ENCODE measurements around the gene LPCAT1.
"Not testable (repeated sequence)": the region's sequence is repeated elsewhere in the genome, so short reads cannot be mapped to it uniquely, and the experiment has no call there.

Gene LPCAT1

GRCh38 chr5:1540831-1541701 lies 17.3 kb upstream of the LPCAT1 start:
- DNase-seq (ENCODE audit: low read depth), result no peak

GRCh38 chr5:1540166-1540565 lies 16.4 kb upstream of the LPCAT1 start:
- DNase-seq (ENCODE audit: low read depth), result no peak

GRCh38 chr5:1539393-1540161 lies 15.8 kb upstream of the LPCAT1 start:
- DNase-seq (ENCODE audit: low read depth), result not testable (repeated sequence)

GRCh38 chr5:1538741-1539392 lies 15.1 kb upstream of the LPCAT1 start:
- no peak for DNase-seq (ENCODE audit: low read depth)

GRCh38 chr5:1538276-1538675 lies 14.5 kb upstream of the LPCAT1 start:
- DNase-seq (ENCODE audit: low read depth), result no peak

- DNase-seq (ENCODE audit: low read depth), result no peak
These were observed 13.9 kb upstream of the LPCAT1 start for GRCh38 chr5:1537603-1538154.

GRCh38 chr5:1536871-1537602 lies 13.3 kb upstream of the LPCAT1 start:
- DNase-seq (ENCODE audit: low read depth), result no peak

- no peak for DNase-seq (ENCODE audit: low read depth)
These were observed 12.6 kb upstream of the LPCAT1 start for GRCh38 chr5:1536322-1536845.

GRCh38 chr5:1535646-1536045 lies 11.9 kb upstream of the LPCAT1 start:
- no peak for DNase-seq (ENCODE audit: low read depth)

- DNase-seq (ENCODE audit: low read depth), result no peak
These were observed 8.6 kb upstream of the LPCAT1 start for GRCh38 chr5:1532384-1532783.

- DNase-seq (ENCODE audit: low read depth), result no peak
These were observed 5.7 kb upstream of the LPCAT1 start for GRCh38 chr5:1529498-1529897.

GRCh38 chr5:1527533-1528205 lies 3.9 kb upstream of the LPCAT1 start:
- DNase-seq (ENCODE audit: low read depth), result no peak

- no peak for DNase-seq (ENCODE audit: low read depth)
These were observed 2.9 kb upstream of the LPCAT1 start for GRCh38 chr5:1526681-1527131.

GRCh38 chr5:1526190-1526631 lies 2.5 kb upstream of the LPCAT1 start:
- DNase-seq (ENCODE audit: low read depth), result no peak

GRCh38 chr5:1525624-1526189 lies 1.9 kb upstream of the LPCAT1 start:
- no peak for DNase-seq (ENCODE audit: low read depth)

GRCh38 chr5:1524799-1525623 lies 1.3 kb upstream of the LPCAT1 start:
- DNase-seq (ENCODE audit: low read depth), result no peak

GRCh38 chr5:1524481-1524798 lies 680 bp upstream of the LPCAT1 start:
- no peak for DNase-seq (ENCODE audit: low read depth)

GRCh38 chr5:1523480-1523792 lies 324 bp downstream of the LPCAT1 start:
- no peak for DNase-seq (ENCODE audit: low read depth)

- no peak for DNase-seq (ENCODE audit: low read depth)
These were observed 920 bp downstream of the LPCAT1 start for GRCh38 chr5:1522601-1523479.
